ENCODE data around the gene PRPF40A. TPM values are rescaled to one million over a fixed set of nuclear protein-coding genes. Genes with fewer than 3 reads are reported as not detected.
A peak's percentile ranks its signal among the peaks of the same experiment; 100 is the strongest.

PRPF40A gene
- total RNA-seq, 2 donors from 2014 or later = 122 to 127 TPM

- Mint-ChIP-seq H3K4me3 (no peak overlapping the region), H3K27me3 (ENCODE audit: low read depth) (no peaks in the 10 kb centered on the region), H3K36me3 (ENCODE audit: insufficient read depth in 2 of 2) (no peaks in the 10 kb centered on the region), H3K4me1 (ENCODE audit: low read depth) (no peaks in the 10 kb centered on the region), H3K27ac (no peak overlapping the region), H3K9me3 (no peaks in the 10 kb centered on the region)
- DNase-seq (no peak), ATAC-seq (replicated peaks in 1 of 2) (no peak)
Observed at GRCh38 chr2:152637251-152637650, 80.0 kb downstream of the PRPF40A start.

- ATAC-seq (replicated peaks in 1 of 2) = peak; percentile 64 to 70
Observed at GRCh38 chr2:152635635-152636298, 81.5 kb downstream of the PRPF40A start.

GRCh38 chr2:152632736-152633135, 84.5 kb downstream of the PRPF40A start:
- no peaks in the 10 kb centered on the region for H3K36me3 Mint-ChIP-seq (ENCODE audit: insufficient read depth in 2 of 2)
- no peak for DNase-seq
- H3K27ac Mint-ChIP-seq = no peak overlapping the region
- no peak overlapping the region for H3K4me3 Mint-ChIP-seq
- ATAC-seq (replicated peaks in 1 of 2) = no peak
- no peaks in the 10 kb centered on the region for H3K4me1 Mint-ChIP-seq (ENCODE audit: low read depth)
- H3K27me3 Mint-ChIP-seq (ENCODE audit: low read depth) = no peaks in the 10 kb centered on the region
- H3K9me3 Mint-ChIP-seq = no peaks in the 10 kb centered on the region

More at GRCh38 chr2:152635635-152636298, 81.5 kb downstream of the PRPF40A start:
- no peaks in the 10 kb centered on the region for H3K9me3 Mint-ChIP-seq
- peak; percentile 65 to 72 for DNase-seq
- no peaks in the 10 kb centered on the region for H3K27me3 Mint-ChIP-seq (ENCODE audit: low read depth)
- H3K36me3 Mint-ChIP-seq (ENCODE audit: insufficient read depth in 2 of 2) = no peaks in the 10 kb centered on the region
- no peak overlapping the region for H3K4me3 Mint-ChIP-seq
- H3K27ac Mint-ChIP-seq = no peak overlapping the region
- no peaks in the 10 kb centered on the region for H3K4me1 Mint-ChIP-seq (ENCODE audit: low read depth)

- DNase-seq (no peak), ATAC-seq (replicated peaks in 1 of 2) (no peak)
- no peaks in the 10 kb centered on the region for H3K27me3 Mint-ChIP-seq (ENCODE audit: low read depth)
- no peak overlapping the region for H3K27ac Mint-ChIP-seq
- H3K9me3 Mint-ChIP-seq = no peaks in the 10 kb centered on the region
- no peaks in the 10 kb centered on the region for H3K36me3 Mint-ChIP-seq (ENCODE audit: insufficient read depth in 2 of 2)
- no peak overlapping the region for H3K4me3 Mint-ChIP-seq
- H3K4me1 Mint-ChIP-seq (ENCODE audit: low read depth) = no peaks in the 10 kb centered on the region
Observed at GRCh38 chr2:152630466-152630865, 86.8 kb downstream of the PRPF40A start.

GRCh38 chr2:152629202-152629601, 88.1 kb downstream of the PRPF40A start:
- Mint-ChIP-seq H3K27ac (no peak overlapping the region), H3K4me1 (ENCODE audit: low read depth) (no peaks in the 10 kb centered on the region), H3K27me3 (ENCODE audit: low read depth) (no peaks in the 10 kb centered on the region), H3K36me3 (ENCODE audit: insufficient read depth in 2 of 2) (no peaks in the 10 kb centered on the region), H3K9me3 (no peaks in the 10 kb centered on the region), H3K4me3 (no peak overlapping the region)
- ATAC-seq (replicated peaks in 1 of 2) (no peak), DNase-seq (no peak)

- no peaks in the 10 kb centered on the region for H3K36me3 Mint-ChIP-seq (ENCODE audit: insufficient read depth in 2 of 2)
- no peaks in the 10 kb centered on the region for H3K4me1 Mint-ChIP-seq (ENCODE audit: low read depth)
- DNase-seq (no peak), ATAC-seq (replicated peaks in 1 of 2) (no peak)
- H3K4me3 Mint-ChIP-seq = no peak overlapping the region
- no peaks in the 10 kb centered on the region for H3K9me3 Mint-ChIP-seq
- no peak overlapping the region for H3K27ac Mint-ChIP-seq
- H3K27me3 Mint-ChIP-seq (ENCODE audit: low read depth) = no peaks in the 10 kb centered on the region
Observed at GRCh38 chr2:152627351-152627957, 89.8 kb downstream of the PRPF40A start.

- ATAC-seq (replicated peaks in 1 of 2) (no peak), DNase-seq (no peak)
- Mint-ChIP-seq H3K27me3 (ENCODE audit: low read depth) (no peaks in the 10 kb centered on the region), H3K9me3 (no peaks in the 10 kb centered on the region), H3K4me3 (no peak overlapping the region), H3K36me3 (ENCODE audit: insufficient read depth in 2 of 2) (no peaks in the 10 kb centered on the region), H3K27ac (no peak overlapping the region), H3K4me1 (ENCODE audit: low read depth) (no peaks in the 10 kb centered on the region)
Observed at GRCh38 chr2:152626911-152627339, 90.3 kb downstream of the PRPF40A start.

GRCh38 chr2:152624805-152625204, 92.5 kb downstream of the PRPF40A start:
- Mint-ChIP-seq H3K27me3 (ENCODE audit: low read depth) (no peaks in the 10 kb centered on the region), H3K27ac (no peak overlapping the region), H3K9me3 (no peaks in the 10 kb centered on the region), H3K36me3 (ENCODE audit: insufficient read depth in 2 of 2) (no peaks in the 10 kb centered on the region), H3K4me3 (no peak overlapping the region), H3K4me1 (ENCODE audit: low read depth) (no peaks in the 10 kb centered on the region)
- DNase-seq = no peak
- no peak for ATAC-seq (replicated peaks in 1 of 2)

- Mint-ChIP-seq H3K4me3 (no peak overlapping the region), H3K4me1 (ENCODE audit: low read depth) (no peaks in the 10 kb centered on the region), H3K9me3 (no peaks in the 10 kb centered on the region), H3K27ac (no peak overlapping the region), H3K36me3 (ENCODE audit: insufficient read depth in 2 of 2) (no peaks in the 10 kb centered on the region), H3K27me3 (ENCODE audit: low read depth) (no peaks in the 10 kb centered on the region)
- ATAC-seq (replicated peaks in 1 of 2) = no peak
- DNase-seq = no peak
Observed at GRCh38 chr2:152623775-152624174, 93.5 kb downstream of the PRPF40A start.

GRCh38 chr2:152623076-152623740, 94.1 kb downstream of the PRPF40A start:
- Mint-ChIP-seq H3K4me1 (ENCODE audit: low read depth) (no peaks in the 10 kb centered on the region), H3K36me3 (ENCODE audit: insufficient read depth in 2 of 2) (no peaks in the 10 kb centered on the region), H3K27me3 (ENCODE audit: low read depth) (no peaks in the 10 kb centered on the region), H3K4me3 (no peak overlapping the region), H3K27ac (no peak overlapping the region), H3K9me3 (no peaks in the 10 kb centered on the region)
- ATAC-seq (replicated peaks in 1 of 2) (no peak), DNase-seq (no peak)

- Mint-ChIP-seq H3K36me3 (ENCODE audit: insufficient read depth in 2 of 2) (no peaks in the 10 kb centered on the region), H3K4me1 (ENCODE audit: low read depth) (no peaks in the 10 kb centered on the region), H3K9me3 (no peaks in the 10 kb centered on the region), H3K27me3 (ENCODE audit: low read depth) (no peaks in the 10 kb centered on the region), H3K4me3 (no peak overlapping the region), H3K27ac (no peak overlapping the region)
- DNase-seq (no peak), ATAC-seq (replicated peaks in 1 of 2) (no peak)
Observed at GRCh38 chr2:152622219-152622618, 95.0 kb downstream of the PRPF40A start.

- Mint-ChIP-seq H3K36me3 (ENCODE audit: insufficient read depth in 2 of 2) (no peaks in the 10 kb centered on the region), H3K27ac (no peak overlapping the region), H3K4me3 (no peak overlapping the region), H3K4me1 (ENCODE audit: low read depth) (no peaks in the 10 kb centered on the region), H3K9me3 (no peaks in the 10 kb centered on the region), H3K27me3 (ENCODE audit: low read depth) (no peaks in the 10 kb centered on the region)
- DNase-seq (no peak), ATAC-seq (replicated peaks in 1 of 2) (no peak)
Observed at GRCh38 chr2:152620985-152621384, 96.3 kb downstream of the PRPF40A start.

- H3K4me1 Mint-ChIP-seq (ENCODE audit: low read depth) = no peaks in the 10 kb centered on the region
- ATAC-seq (replicated peaks in 1 of 2) (no peak), DNase-seq (no peak)
- no peaks in the 10 kb centered on the region for H3K36me3 Mint-ChIP-seq (ENCODE audit: insufficient read depth in 2 of 2)
- no peaks in the 10 kb centered on the region for H3K9me3 Mint-ChIP-seq
- H3K27me3 Mint-ChIP-seq (ENCODE audit: low read depth) = no peaks in the 10 kb centered on the region
- no peak overlapping the region for H3K4me3 Mint-ChIP-seq
- no peak overlapping the region for H3K27ac Mint-ChIP-seq
Observed at GRCh38 chr2:152620208-152620607, 97.1 kb downstream of the PRPF40A start.

Data from activated T-cell treated with anti-CD3 and anti-CD28 coated beads, Interleukin-2, amount 50 U/mL, for 72 hours (primary cell).